OCI-LY7 (cell line): ENCODE measurements around the gene GSG1L. TPM values are rescaled to one million over a fixed set of nuclear protein-coding genes. Genes with fewer than 3 reads are reported as not detected.

Source experiments
- BruUV-seq: library from RNA; stranded (reverse); fragments of 400-500 nt; replicated peaks from 2 replicates; lab custom pipeline; 2021; lab: Mats Ljungman, UMichigan
- CTCF ChIA-PET: fragments of 300-600 bp; sonication (Branson Sonifier 250); formaldehyde crosslinking; loops from one replicate; lab custom pipeline; 2022; ENCODE audit warnings: antibody characterized with exemption; ENCODE audit not compliant: unreplicated experiment; lab: Charles Lee
- POLR2A ChIA-PET: fragments of 300-600 bp; sonication (Branson Sonifier 250); formaldehyde crosslinking; loops from one replicate; lab custom pipeline; 2022; ENCODE audit warnings: antibody characterized with exemption; lab: Charles Lee
- DNase-seq: peaks from one replicate; pipeline ENCODE4 v3.0.0-alpha.2; 2015; ENCODE audit warnings: low spot score
- H2AFZ ChIP-seq: fragments of 200-600 bp; sonication (generic), shearing (Covaris generic); 2 replicates; pipeline ENCODE4 v1.6.1; 2014; ENCODE audit warnings: mild to moderate bottlenecking, antibody characterized with exemption, low read length, moderate library complexity
- H3K27ac ChIP-seq: fragments of 200-600 bp; sonication (generic); 2 replicates; pipeline ENCODE4 v1.5.1; 2014; ENCODE audit warnings: mixed run types, low read depth, mild to moderate bottlenecking, moderate library complexity, low read length, inconsistent platforms; ENCODE audit not compliant: poor library complexity, severe bottlenecking
- H3K36me3 ChIP-seq: fragments of 200-600 bp; sonication (generic); 2 replicates; pipeline ENCODE4 v1.6.1; 2014; ENCODE audit warnings: mild to moderate bottlenecking, antibody characterized with exemption, low read length, moderate library complexity, mixed read lengths; ENCODE audit not compliant: insufficient read depth
- H3K4me1 ChIP-seq: fragments of 200-600 bp; sonication (generic); 2 replicates; pipeline ENCODE4 v1.5.1; 2014; ENCODE audit warnings: mild to moderate bottlenecking, low read length; ENCODE audit not compliant: insufficient read depth, poor library complexity, severe bottlenecking
- H3K4me2 ChIP-seq: fragments of 200-600 bp; sonication (generic); 2 replicates; pipeline ENCODE4 v1.6.1; 2014; ENCODE audit warnings: mild to moderate bottlenecking, low read length
- H3K4me3 ChIP-seq: fragments of 200-600 bp; sonication (generic); 2 replicates; pipeline ENCODE4 v1.5.1; 2014; ENCODE audit warnings: mild to moderate bottlenecking, low read depth, low read length; ENCODE audit not compliant: poor library complexity, severe bottlenecking
- H3K79me2 ChIP-seq: fragments of 200-600 bp; sonication (generic); 2 replicates; pipeline ENCODE4 v1.6.1; 2016; ENCODE audit warnings: low read depth, mild to moderate bottlenecking, low read length, moderate library complexity, mixed read lengths; ENCODE audit not compliant: insufficient read depth
- H3K9me2 ChIP-seq: fragments of 200-600 bp; sonication (generic); 2 replicates; pipeline ENCODE4 v1.6.1; 2016; ENCODE audit warnings: mild to moderate bottlenecking, low read length, mixed read lengths; ENCODE audit not compliant: insufficient read depth
- H3K9me3 ChIP-seq: fragments of 200-600 bp; sonication (generic); 2 replicates; pipeline ENCODE4 v1.6.1; 2014; ENCODE audit warnings: mild to moderate bottlenecking, mixed run types, low read length, mixed read lengths
- H4K20me1 ChIP-seq: fragments of 200-600 bp; sonication (generic); 2 replicates; pipeline ENCODE4 v1.6.1; 2014; ENCODE audit warnings: mild to moderate bottlenecking, antibody characterized with exemption, low read length, moderate library complexity, mixed read lengths; ENCODE audit not compliant: insufficient read depth
- CTCF ChIP-seq: fragments of 200-600 bp; sonication (generic); conservative IDR thresholded peaks from 2 replicates; pipeline ENCODE4 v1.5.1; 2014; ENCODE audit warnings: mild to moderate bottlenecking, antibody characterized with exemption, low read length, moderate library complexity, mixed read lengths
- EZH2phosphoT487 ChIP-seq: fragments of 200-600 bp; sonication (generic); IDR thresholded peaks from 2 replicates; pipeline ENCODE4 v1.6.1; 2018; ENCODE audit warnings: low read depth, borderline replicate concordance, mild to moderate bottlenecking, mixed run types, antibody characterized with exemption, low read length, moderate library complexity, mixed read lengths
- intact Hi-C: fragments of 100-400 bp; cut with micrococcal nuclease; formaldehyde crosslinking; loops from one replicate; pipeline ENCODE4 v1.10.0; 2022; ENCODE audit not compliant: unreplicated experiment
- total RNA-seq, 2 experiments: library from RNA; depleted of rRNA in 1 of 2; stranded (reverse); fragments of >200 nt in 1 of 2; shearing (Covaris generic) in 1 of 2; gene quantifications; 2 replicates each; pipeline ENCODE4 v1.2.3, GENCODE V29; 2014 to 2022

GSG1L gene
- total RNA-seq, 2 experiments from 2014 or later: not detected

GRCh38 chr16:27781195-27781524 lies 282.4 kb downstream of the GSG1L start:
- no peaks in the 10 kb centered on the region for H4K20me1 ChIP-seq
- no peak overlapping the region for H3K4me3 ChIP-seq
- H3K9me3 ChIP-seq: no peaks in the 10 kb centered on the region
- H3K9me2 ChIP-seq: no peaks in the 10 kb centered on the region
- H3K79me2 ChIP-seq: no peaks in the 10 kb centered on the region
- no peaks in the 10 kb centered on the region for H3K36me3 ChIP-seq
- H2AFZ ChIP-seq: no peak overlapping the region
- no peaks in the 10 kb centered on the region for H3K4me1 ChIP-seq
- no peak overlapping the region for H3K27ac ChIP-seq
- ChIA-PET CTCF (no interaction called here), POLR2A (no interaction called here)
- no peak for DNase-seq
- no peak overlapping the region for H3K4me2 ChIP-seq
- TF ChIP-seq EZH2phosphoT487 (no peak), CTCF (no peak)
- BruUV-seq: no TSS peak
- intact Hi-C loops: no loop called here

- no peak for DNase-seq
- Histone ChIP-seq H3K4me1 (no peaks in the 10 kb centered on the region), H3K36me3 (no peaks in the 10 kb centered on the region), H2AFZ (no peak overlapping the region), H3K4me2 (no peak overlapping the region), H3K9me2 (no peaks in the 10 kb centered on the region), H3K9me3 (no peaks in the 10 kb centered on the region), H3K79me2 (no peaks in the 10 kb centered on the region), H3K4me3 (no peak overlapping the region), H4K20me1 (no peaks in the 10 kb centered on the region), H3K27ac (no peak overlapping the region)
- intact Hi-C loops: no loop called here
- POLR2A ChIA-PET: no interaction called here
- no TSS peak for BruUV-seq
- TF ChIP-seq CTCF: no peak
- TF ChIP-seq EZH2phosphoT487: no peak
- CTCF ChIA-PET: interaction anchor here (0.6 kb wide), 1 partner anchor 271 kb away, joined by 6 read pairs; no protein-coding TSS in a partner anchor
These were observed 282.9 kb downstream of the GSG1L start for GRCh38 chr16:27780468-27781194.

DNA sequence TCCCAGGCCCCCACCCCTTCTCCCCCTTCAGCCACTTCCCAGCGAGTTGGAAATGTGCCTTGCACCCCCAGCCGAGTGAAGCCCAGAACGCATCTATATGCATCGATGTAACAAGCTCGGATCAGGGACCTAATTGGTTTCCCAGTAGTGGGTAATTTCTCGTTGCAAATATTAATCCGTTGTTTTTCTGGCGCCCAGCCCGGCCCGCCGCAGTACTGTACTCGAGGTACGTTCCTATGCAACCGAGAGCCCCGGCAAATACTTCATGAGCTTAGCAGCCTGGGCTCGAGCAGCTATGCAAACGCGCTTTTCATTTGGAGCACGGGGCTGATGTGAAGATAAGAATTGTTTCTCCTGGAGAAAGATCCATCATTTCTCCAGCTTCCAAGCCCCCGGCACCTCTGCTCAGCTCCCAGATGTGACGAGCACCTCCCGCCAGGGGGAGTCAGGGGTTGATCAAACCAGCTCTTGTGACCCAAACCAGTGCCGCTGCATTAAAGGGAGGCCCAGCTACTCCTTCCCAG lies 283.8 kb downstream of the GSG1L start:
- Histone ChIP-seq H3K79me2 (no peaks in the 10 kb centered on the region), H4K20me1 (no peaks in the 10 kb centered on the region), H3K4me3 (no peak overlapping the region), H3K36me3 (no peaks in the 10 kb centered on the region), H3K4me1 (no peaks in the 10 kb centered on the region), H3K9me2 (no peaks in the 10 kb centered on the region), H2AFZ (no peak overlapping the region), H3K9me3 (no peaks in the 10 kb centered on the region), H3K27ac (no peak overlapping the region), H3K4me2 (no peak overlapping the region)
- intact Hi-C loops: no loop called here
- peak; percentile 29 for DNase-seq
- TF ChIP-seq CTCF (peak; percentile 72), EZH2phosphoT487 (no peak)
- POLR2A ChIA-PET: no interaction called here
- CTCF ChIA-PET: interaction anchor here (0.6 to 0.7 kb wide), 2 partner anchors 10 to 272 kb away, joined by 3 to 6 read pairs; no protein-coding TSS in a partner anchor
- no TSS peak for BruUV-seq
